Liver (tissue), 9 donors: ENCODE data around the gene RSL24D1. TPM values are rescaled to one million over a fixed set of nuclear protein-coding genes. Genes with fewer than 3 reads are reported as not detected.

Source experiments
- DNase-seq: peaks from one replicate; pipeline ENCODE4 v3.0.0-alpha.2; 2017; ENCODE audit warnings: low spot score
- H3K27ac ChIP-seq, 2 donors: one replicate each; pipeline ENCODE4 v1.7.0; 2013; ENCODE audit warnings: inconsistent platforms in 2 of 2, low read length in 2 of 2, control low read depth in 1 of 2, low read depth in 1 of 2, mild to moderate bottlenecking in 1 of 2
- H3K27me3 ChIP-seq, 4 donors: one replicate each; pipeline versions ENCODE4 v1.6.1 to v1.7.0; 2013; ENCODE audit warnings: low read length in 3 of 4, inconsistent platforms in 1 of 4, mild to moderate bottlenecking in 1 of 4, moderate library complexity in 1 of 4; ENCODE audit not compliant: control insufficient read depth in 4 of 4, insufficient read depth in 4 of 4
- H3K36me3 ChIP-seq, 4 donors: one replicate each; pipeline versions ENCODE4 v1.6.1 to v1.7.0; 2013; ENCODE audit warnings: low read length in 3 of 4, mild to moderate bottlenecking in 3 of 4, low read depth in 1 of 4, moderate library complexity in 1 of 4; ENCODE audit not compliant: control insufficient read depth in 4 of 4, insufficient read depth in 3 of 4
- H3K4me1 ChIP-seq, 4 donors: one replicate each; pipeline versions ENCODE4 v1.6.1 to v1.7.0; 2013; ENCODE audit warnings: low read length in 3 of 4, mild to moderate bottlenecking in 3 of 4, moderate library complexity in 1 of 4; ENCODE audit not compliant: control insufficient read depth in 4 of 4, insufficient read depth in 4 of 4
- H3K4me3 ChIP-seq, 3 donors: one replicate each; pipeline versions ENCODE4 v1.6.1 to v1.7.0; 2013; ENCODE audit warnings: low read length in 3 of 3, control low read depth in 1 of 3, low read depth in 1 of 3, mild to moderate bottlenecking in 1 of 3
- H3K9ac ChIP-seq, 2 donors: one replicate each; pipeline ENCODE4 v1.7.0; 2013; ENCODE audit warnings: low read length in 2 of 2, mild to moderate bottlenecking in 2 of 2, moderate library complexity in 2 of 2, control low read depth in 1 of 2, low read depth in 1 of 2
- H3K9me3 ChIP-seq, 4 donors: one replicate each; pipeline versions ENCODE4 v1.6.1 to v1.7.0; 2013; ENCODE audit warnings: low read length in 3 of 4; ENCODE audit not compliant: control insufficient read depth in 4 of 4
- FOXA1 ChIP-seq: IDR thresholded peaks from 2 replicates; pipeline ENCODE4 v1.6.1; 2016; ENCODE audit warnings: antibody characterized with exemption
- FOXA2 ChIP-seq: IDR thresholded peaks from 2 replicates; pipeline ENCODE4 v1.6.1; 2016; ENCODE audit warnings: antibody characterized with exemption
- GABPA ChIP-seq, 2 donors: IDR thresholded peaks in 1 of 2; conservative IDR thresholded peaks in 1 of 2; 2 replicates each; pipeline ENCODE4 v1.6.1; 2016; ENCODE audit warnings: antibody characterized with exemption in 2 of 2, mild to moderate bottlenecking in 1 of 2, moderate library complexity in 1 of 2
- HNF4A ChIP-seq, 2 donors: conservative IDR thresholded peaks; 2 replicates each; pipeline ENCODE4 v1.6.1; 2016; ENCODE audit warnings: antibody characterized with exemption in 2 of 2, mild to moderate bottlenecking in 2 of 2
- HNF4G ChIP-seq: IDR thresholded peaks from 2 replicates; pipeline ENCODE4 v1.6.1; 2016; ENCODE audit warnings: antibody characterized with exemption
- JUND ChIP-seq, 2 donors: IDR thresholded peaks; 2 replicates each; pipeline ENCODE4 v1.6.1; 2016; ENCODE audit warnings: antibody characterized with exemption in 2 of 2
- NR2F2 ChIP-seq: IDR thresholded peaks from 2 replicates; pipeline ENCODE4 v1.6.1; 2016; ENCODE audit warnings: antibody characterized with exemption
- RAD21 ChIP-seq, 2 donors: IDR thresholded peaks; 2 replicates each; pipeline ENCODE4 v1.6.1; 2016; ENCODE audit warnings: antibody characterized with exemption in 2 of 2, mild to moderate bottlenecking in 2 of 2
- RXRA ChIP-seq, 2 donors: IDR thresholded peaks; 2 replicates each; pipeline ENCODE4 v1.6.1; 2017 to 2018; ENCODE audit warnings: antibody characterized with exemption in 2 of 2, mild to moderate bottlenecking in 1 of 2
- SP1 ChIP-seq: IDR thresholded peaks from 2 replicates; pipeline ENCODE4 v1.6.1; 2018; ENCODE audit warnings: antibody characterized with exemption, mild to moderate bottlenecking
- TAF1 ChIP-seq: conservative IDR thresholded peaks from 2 replicates; pipeline ENCODE4 v1.6.1; 2016; ENCODE audit warnings: antibody characterized with exemption, mild to moderate bottlenecking
- YY1 ChIP-seq: IDR thresholded peaks from 2 replicates; pipeline ENCODE4 v1.6.1; 2016; ENCODE audit warnings: antibody characterized with exemption, mild to moderate bottlenecking
- WGBS: extraction: QIAGEN DNeasy Blood & Tissue Kit; methylation state at CpG from one replicate; pipeline ENCODE4 v1.1.7; 2013; 5-methylcytosine and 5-hydroxymethylcytosine counted together
- polyA plus RNA-seq, 2 donors: library from polyadenylated mRNA; stranded (reverse) in 1 of 2; unstranded in 1 of 2; fragments of 200-250 nt in 1 of 2; fragments of >200 nt in 1 of 2; fragmentation: Nextera tagmentation in 1 of 2; extraction: Ambion mirVana in 1 of 2; gene quantifications; one replicate each; pipeline versions ENCODE4 v1.2.1 to v1.2.3, GENCODE V29; 2013 to 2015
- total RNA-seq, 2 donors: library from RNA; depleted of rRNA; stranded (reverse); fragments of >200 nt; gene quantifications; one replicate each; pipeline ENCODE4 v1.2.3, GENCODE V29; 2014
- TF ChIP-seq, protein P1 (sequence below): IDR thresholded peaks from 2 replicates; pipeline ENCODE4 v1.6.1; 2016; ENCODE audit warnings: antibody characterized with exemption
- TF ChIP-seq, protein P2 (sequence below): IDR thresholded peaks from 2 replicates; pipeline ENCODE4 v1.6.1; 2016; ENCODE audit warnings: antibody characterized with exemption, mild to moderate bottlenecking
- TF ChIP-seq, protein P3 (sequence below): IDR thresholded peaks from 2 replicates; pipeline ENCODE4 v1.6.1; 2016; ENCODE audit warnings: antibody characterized with exemption
- TF ChIP-seq, protein P4 (sequence below): IDR thresholded peaks from 2 replicates; pipeline ENCODE4 v1.6.1; 2016; ENCODE audit warnings: antibody characterized with exemption
- TF ChIP-seq, protein P5 (sequence below): fragments of 150-350 bp; IDR thresholded peaks from 2 replicates; pipeline ENCODE4 v1.5.1; 2017; ENCODE audit warnings: improper control_type of control experiment, low read depth, low read length; ENCODE audit not compliant: missing input control
- donor health status: healthy.
- donor health status: healthy.
- donor health status: healthy.
- donor health status: healthy.
- donor health status: healthy.

RSL24D1 gene
- total and polyA plus RNA-seq, 4 donors, result 13.3 to 33.3 (median 23.2) TPM

DNA sequence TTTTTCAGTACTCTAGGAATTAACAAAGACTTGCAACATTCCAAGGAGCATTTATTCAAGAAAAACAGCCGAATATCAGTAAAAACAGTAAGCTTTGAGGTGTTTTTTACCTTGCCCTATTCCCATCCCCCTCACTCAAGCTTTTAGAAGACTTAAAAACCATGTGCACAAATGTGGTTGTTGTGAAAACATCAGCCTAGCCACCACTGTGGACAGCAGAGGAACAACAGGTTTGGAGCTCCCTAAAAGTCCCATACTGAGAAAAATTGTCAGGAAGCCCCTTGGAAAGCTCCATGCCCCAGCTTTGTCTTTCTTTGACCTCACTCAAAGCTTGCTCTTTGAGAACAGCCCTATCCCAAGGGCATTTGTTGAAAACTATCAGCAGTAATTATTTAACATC lies 34.7 kb upstream of the RSL24D1 start (continued):
- no peak for TF ChIP-seq YY1
- no peak for TF ChIP-seq TAF1
- TF ChIP-seq, protein P1, sequence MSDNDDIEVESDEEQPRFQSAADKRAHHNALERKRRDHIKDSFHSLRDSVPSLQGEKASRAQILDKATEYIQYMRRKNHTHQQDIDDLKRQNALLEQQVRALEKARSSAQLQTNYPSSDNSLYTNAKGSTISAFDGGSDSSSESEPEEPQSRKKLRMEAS, result no peak
- no peak for TF ChIP-seq RXRA (IDR thresholded peaks at IDR 0.05)
- TF ChIP-seq JUND (IDR thresholded peaks at IDR 0.05), result no peak
- TF ChIP-seq GABPA (IDR thresholded peaks at IDR 0.05 in 1 of 2, conservative IDR thresholded peaks at IDR 0.05 in 1 of 2), result no peak

DNA sequence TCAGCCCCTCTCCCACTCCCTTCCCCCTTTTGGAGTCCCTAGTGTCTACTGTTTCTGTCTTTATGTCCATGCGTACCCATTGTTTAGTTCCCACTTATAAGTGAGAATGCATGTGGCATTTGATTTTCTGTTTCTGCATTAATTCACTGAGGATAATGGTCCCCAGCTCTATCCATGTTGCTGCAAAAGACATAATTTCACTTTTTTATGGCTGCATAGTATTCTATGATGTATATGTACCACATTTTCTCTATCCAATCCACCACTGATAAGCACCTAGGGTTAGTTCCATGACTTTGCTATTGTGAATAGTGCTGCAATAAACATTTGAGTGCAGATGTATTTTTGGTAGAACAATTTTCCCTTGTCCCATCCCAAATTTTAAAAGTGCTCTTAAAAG lies 34.2 kb upstream of the RSL24D1 start:
- Histone ChIP-seq H3K27me3 (no peaks in the 10 kb centered on the region), H3K9ac (no peak overlapping the region), H3K36me3 (peaks cover 0 to 10% (median 6%) of the 10 kb centered on the region in 4 donors), H3K4me1 (peaks cover 0 to 3% (median 1%) of the 10 kb centered on the region in 4 donors), H3K4me3 (no peak overlapping the region), H3K27ac (no peak overlapping the region), H3K9me3 (no peaks in the 10 kb centered on the region)
- 100% methylated on average over 1 of the region's 1 CpG for WGBS
- TF ChIP-seq TAF1 (no peak), RAD21 (IDR thresholded peaks at IDR 0.05) (no peak)
- TF ChIP-seq, protein P1, result no peak
- no peak for DNase-seq

DNA sequence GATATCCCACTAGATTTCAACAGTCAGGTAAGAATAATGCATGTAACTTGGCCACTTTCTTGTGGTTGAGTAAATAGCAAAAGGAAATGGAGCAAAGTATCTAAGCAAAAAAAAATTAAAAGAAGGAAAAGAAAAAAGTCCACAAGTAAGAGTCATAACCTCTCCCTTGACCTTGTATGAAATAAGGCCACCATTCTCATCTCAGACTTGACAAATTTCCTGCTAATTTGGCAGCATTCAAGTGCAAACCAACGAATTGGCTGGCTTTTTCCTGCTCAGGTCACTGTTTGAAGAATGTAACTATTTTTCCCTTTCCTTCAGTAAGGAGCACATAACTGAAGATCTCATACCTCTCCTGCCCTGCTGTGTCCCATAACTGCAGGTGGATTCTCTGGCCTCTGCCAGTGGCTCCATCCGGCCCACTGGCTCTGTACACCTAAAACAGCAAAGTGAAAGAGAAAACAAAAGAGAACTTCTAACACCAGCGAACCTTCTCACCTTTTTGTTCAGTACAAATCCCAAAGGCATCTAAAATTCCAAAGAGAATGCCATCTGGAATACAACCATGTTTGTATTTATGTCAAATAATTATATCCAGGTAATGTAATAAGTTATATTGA lies 33.4 kb upstream of the RSL24D1 start:
- Histone ChIP-seq H3K36me3 (peaks cover 0 to 10% (median 6%) of the 10 kb centered on the region in 4 donors), H3K27ac (no peak overlapping the region), H3K4me1 (peaks cover 0 to 4% (median 2%) of the 10 kb centered on the region in 4 donors), H3K9me3 (no peaks in the 10 kb centered on the region), H3K27me3 (no peaks in the 10 kb centered on the region), H3K4me3 (no peak overlapping the region), H3K9ac (no peak overlapping the region)
- DNase-seq, result no peak
- no peak for TF ChIP-seq FOXA1
- whole genome bisulfite sequencing, result 40% methylated on average over 3 of the region's 3 CpGs

DNA sequence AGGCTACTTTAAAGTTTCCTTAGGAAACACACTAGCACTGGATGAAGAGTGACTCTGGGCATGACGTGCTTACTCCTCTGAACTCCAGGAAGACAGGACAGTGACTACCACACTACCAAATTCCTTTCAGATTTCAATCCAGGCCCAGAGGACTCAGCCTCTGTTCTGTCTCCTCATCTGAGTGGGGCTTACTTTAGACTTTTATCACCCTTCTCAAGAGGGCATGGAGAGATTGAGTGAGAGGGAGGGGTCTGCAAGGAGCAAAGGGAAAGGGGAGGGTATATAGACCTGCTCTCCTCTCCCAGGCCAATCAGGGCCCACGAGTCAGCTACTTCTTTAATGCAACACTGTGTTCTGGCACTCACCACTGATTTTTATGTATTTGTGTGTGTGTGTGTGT lies 29.4 kb upstream of the RSL24D1 start:
- no peak for DNase-seq
- Histone ChIP-seq H3K27me3 (no peaks in the 10 kb centered on the region), H3K9me3 (no peaks in the 10 kb centered on the region), H3K27ac (no peak overlapping the region), H3K9ac (no peak overlapping the region), H3K36me3 (peaks cover 2 to 10% (median 8%) of the 10 kb centered on the region in 4 donors), H3K4me3 (no peak overlapping the region), H3K4me1 (peaks cover 0 to 9% (median 6%) of the 10 kb centered on the region in 4 donors)
- WGBS, result 98% methylated on average over 2 of the region's 2 CpGs
- TF ChIP-seq, protein P2, sequence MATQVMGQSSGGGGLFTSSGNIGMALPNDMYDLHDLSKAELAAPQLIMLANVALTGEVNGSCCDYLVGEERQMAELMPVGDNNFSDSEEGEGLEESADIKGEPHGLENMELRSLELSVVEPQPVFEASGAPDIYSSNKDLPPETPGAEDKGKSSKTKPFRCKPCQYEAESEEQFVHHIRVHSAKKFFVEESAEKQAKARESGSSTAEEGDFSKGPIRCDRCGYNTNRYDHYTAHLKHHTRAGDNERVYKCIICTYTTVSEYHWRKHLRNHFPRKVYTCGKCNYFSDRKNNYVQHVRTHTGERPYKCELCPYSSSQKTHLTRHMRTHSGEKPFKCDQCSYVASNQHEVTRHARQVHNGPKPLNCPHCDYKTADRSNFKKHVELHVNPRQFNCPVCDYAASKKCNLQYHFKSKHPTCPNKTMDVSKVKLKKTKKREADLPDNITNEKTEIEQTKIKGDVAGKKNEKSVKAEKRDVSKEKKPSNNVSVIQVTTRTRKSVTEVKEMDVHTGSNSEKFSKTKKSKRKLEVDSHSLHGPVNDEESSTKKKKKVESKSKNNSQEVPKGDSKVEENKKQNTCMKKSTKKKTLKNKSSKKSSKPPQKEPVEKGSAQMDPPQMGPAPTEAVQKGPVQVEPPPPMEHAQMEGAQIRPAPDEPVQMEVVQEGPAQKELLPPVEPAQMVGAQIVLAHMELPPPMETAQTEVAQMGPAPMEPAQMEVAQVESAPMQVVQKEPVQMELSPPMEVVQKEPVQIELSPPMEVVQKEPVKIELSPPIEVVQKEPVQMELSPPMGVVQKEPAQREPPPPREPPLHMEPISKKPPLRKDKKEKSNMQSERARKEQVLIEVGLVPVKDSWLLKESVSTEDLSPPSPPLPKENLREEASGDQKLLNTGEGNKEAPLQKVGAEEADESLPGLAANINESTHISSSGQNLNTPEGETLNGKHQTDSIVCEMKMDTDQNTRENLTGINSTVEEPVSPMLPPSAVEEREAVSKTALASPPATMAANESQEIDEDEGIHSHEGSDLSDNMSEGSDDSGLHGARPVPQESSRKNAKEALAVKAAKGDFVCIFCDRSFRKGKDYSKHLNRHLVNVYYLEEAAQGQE, result no peak
- TF ChIP-seq HNF4A (conservative IDR thresholded peaks at IDR 0.05), result no peak
- TF ChIP-seq RXRA (IDR thresholded peaks at IDR 0.05), result no peak
- TF ChIP-seq FOXA2, result no peak
- TF ChIP-seq YY1, result no peak
- no peak for TF ChIP-seq SP1
- TF ChIP-seq, protein P3, sequence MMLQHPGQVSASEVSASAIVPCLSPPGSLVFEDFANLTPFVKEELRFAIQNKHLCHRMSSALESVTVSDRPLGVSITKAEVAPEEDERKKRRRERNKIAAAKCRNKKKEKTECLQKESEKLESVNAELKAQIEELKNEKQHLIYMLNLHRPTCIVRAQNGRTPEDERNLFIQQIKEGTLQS, result no peak
- TF ChIP-seq HNF4G, result no peak
- TF ChIP-seq, protein P4, sequence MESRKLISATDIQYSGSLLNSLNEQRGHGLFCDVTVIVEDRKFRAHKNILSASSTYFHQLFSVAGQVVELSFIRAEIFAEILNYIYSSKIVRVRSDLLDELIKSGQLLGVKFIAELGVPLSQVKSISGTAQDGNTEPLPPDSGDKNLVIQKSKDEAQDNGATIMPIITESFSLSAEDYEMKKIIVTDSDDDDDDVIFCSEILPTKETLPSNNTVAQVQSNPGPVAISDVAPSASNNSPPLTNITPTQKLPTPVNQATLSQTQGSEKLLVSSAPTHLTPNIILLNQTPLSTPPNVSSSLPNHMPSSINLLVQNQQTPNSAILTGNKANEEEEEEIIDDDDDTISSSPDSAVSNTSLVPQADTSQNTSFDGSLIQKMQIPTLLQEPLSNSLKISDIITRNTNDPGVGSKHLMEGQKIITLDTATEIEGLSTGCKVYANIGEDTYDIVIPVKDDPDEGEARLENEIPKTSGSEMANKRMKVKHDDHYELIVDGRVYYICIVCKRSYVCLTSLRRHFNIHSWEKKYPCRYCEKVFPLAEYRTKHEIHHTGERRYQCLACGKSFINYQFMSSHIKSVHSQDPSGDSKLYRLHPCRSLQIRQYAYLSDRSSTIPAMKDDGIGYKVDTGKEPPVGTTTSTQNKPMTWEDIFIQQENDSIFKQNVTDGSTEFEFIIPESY, result no peak
- no peak for TF ChIP-seq TAF1
- no peak for TF ChIP-seq JUND (IDR thresholded peaks at IDR 0.05)
- TF ChIP-seq NR2F2, result no peak
- TF ChIP-seq, protein P5, sequence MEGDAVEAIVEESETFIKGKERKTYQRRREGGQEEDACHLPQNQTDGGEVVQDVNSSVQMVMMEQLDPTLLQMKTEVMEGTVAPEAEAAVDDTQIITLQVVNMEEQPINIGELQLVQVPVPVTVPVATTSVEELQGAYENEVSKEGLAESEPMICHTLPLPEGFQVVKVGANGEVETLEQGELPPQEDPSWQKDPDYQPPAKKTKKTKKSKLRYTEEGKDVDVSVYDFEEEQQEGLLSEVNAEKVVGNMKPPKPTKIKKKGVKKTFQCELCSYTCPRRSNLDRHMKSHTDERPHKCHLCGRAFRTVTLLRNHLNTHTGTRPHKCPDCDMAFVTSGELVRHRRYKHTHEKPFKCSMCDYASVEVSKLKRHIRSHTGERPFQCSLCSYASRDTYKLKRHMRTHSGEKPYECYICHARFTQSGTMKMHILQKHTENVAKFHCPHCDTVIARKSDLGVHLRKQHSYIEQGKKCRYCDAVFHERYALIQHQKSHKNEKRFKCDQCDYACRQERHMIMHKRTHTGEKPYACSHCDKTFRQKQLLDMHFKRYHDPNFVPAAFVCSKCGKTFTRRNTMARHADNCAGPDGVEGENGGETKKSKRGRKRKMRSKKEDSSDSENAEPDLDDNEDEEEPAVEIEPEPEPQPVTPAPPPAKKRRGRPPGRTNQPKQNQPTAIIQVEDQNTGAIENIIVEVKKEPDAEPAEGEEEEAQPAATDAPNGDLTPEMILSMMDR, result no peak
- TF ChIP-seq, protein P1, result no peak
- TF ChIP-seq GABPA (IDR thresholded peaks at IDR 0.05 in 1 of 2, conservative IDR thresholded peaks at IDR 0.05 in 1 of 2), result no peak
- no peak for TF ChIP-seq RAD21 (IDR thresholded peaks at IDR 0.05)
- no peak for TF ChIP-seq FOXA1
